ENCODE measurements around the gene TSPEAR. TPM values are rescaled to one million over a fixed set of nuclear protein-coding genes. Genes with fewer than 3 reads are reported as not detected.

TSPEAR gene
- total and polyA plus RNA-seq, 9 of the 15 experiments (the other 6 are each of a cell fraction or from before 2014, with no cell fraction given) = not detected

GRCh38 chr21:44512496-44513388 lies 198.6 kb downstream of the TSPEAR start:
- Histone ChIP-seq H3K4me1 (replicated peaks in 1 of 2; ENCODE audit: control insufficient read depth in 2 of 2, insufficient read depth in 2 of 2, low read length in 2 of 2) (peaks cover 0 to 24% of the 10 kb centered on the region in 2 experiments; a peak in 3 of 5 replicates), H3K27ac (ENCODE audit: extremely low read depth, low read depth, low read length) (no peak overlapping the region), H3K9ac (ENCODE audit: insufficient read depth in 1 of 2, low read depth in 2 of 2, low read length in 2 of 2) (no peak overlapping the region), H3K4me2 (ENCODE audit: insufficient read depth, low read length) (no peak overlapping the region), H4K20me1 (replicated peaks; ENCODE audit: control insufficient read depth, insufficient read depth, low read length) (peaks cover 15% of the 10 kb centered on the region; the same call in 1 of the 2 replicates), H3K9me3 (replicated peaks; ENCODE audit: control insufficient read depth, insufficient read depth, low read depth, low read length) (no peaks in the 10 kb centered on the region), H3K4me3 (no peak overlapping the region), H2AFZ (ENCODE audit: low read depth, low read length) (no peak overlapping the region), H3K36me3 (ENCODE audit: control insufficient read depth, insufficient read depth, low read length) (no peaks in the 10 kb centered on the region), H3K79me2 (ENCODE audit: control insufficient read depth, insufficient read depth, low read length) (no peaks in the 10 kb centered on the region), H3K9me1 (ENCODE audit: control insufficient read depth, insufficient read depth, low read length) (no peaks in the 10 kb centered on the region), H3K27me3 (ENCODE audit: control insufficient read depth in 2 of 2, insufficient read depth in 2 of 2, low read length in 2 of 2) (peaks cover 12 to 41% of the 10 kb centered on the region in 2 experiments)
- ChIA-PET CTCF (ENCODE audit: low intra/inter-chr PET ratio) (no interaction called here), POLR2A (interaction anchor here (0.6 kb wide), 1 partner anchor 113 kb away, joined by 3 read pairs; no protein-coding TSS in a partner anchor)
- no peak for TF ChIP-seq RHOXF2B (CRISPR knock-in tag; conservative IDR thresholded peaks at IDR 0.05)
- no peak for TF ChIP-seq CHD4 (IDR thresholded peaks at IDR 0.05; ENCODE audit: insufficient read depth, insufficient replicate concordance, low read depth, low read length, poor library complexity, severe bottlenecking)
- TF ChIP-seq NFRKB (IDR thresholded peaks at IDR 0.05; ENCODE audit: low read depth) = no peak
- TF ChIP-seq, protein P1, sequence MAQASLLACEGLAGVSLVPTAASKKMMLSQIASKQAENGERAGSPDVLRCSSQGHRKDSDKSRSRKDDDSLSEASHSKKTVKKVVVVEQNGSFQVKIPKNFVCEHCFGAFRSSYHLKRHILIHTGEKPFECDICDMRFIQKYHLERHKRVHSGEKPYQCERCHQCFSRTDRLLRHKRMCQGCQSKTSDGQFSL (CRISPR knock-in tag; IDR thresholded peaks at IDR 0.05) = no peak
- TF ChIP-seq, protein P1 (tag; IDR thresholded peaks at IDR 0.05) = no peak
- no peak for TF ChIP-seq ETV6 (IDR thresholded peaks at IDR 0.05; ENCODE audit: borderline replicate concordance in 1 of 2, low read depth in 2 of 2, low read length in 1 of 2)
- TF ChIP-seq ETV6 (CRISPR knock-in tag; IDR thresholded peaks at IDR 0.05; ENCODE audit: borderline replicate concordance) = no peak
- TF ChIP-seq GMEB1 (CRISPR knock-in tag; IDR thresholded peaks at IDR 0.05) = no peak
- TF ChIP-seq NEUROD1 (IDR thresholded peaks at IDR 0.05; ENCODE audit: borderline replicate concordance, low read depth, low read length, partially characterized antibody) = no peak
- ATAC-seq (no peak), DNase-seq (ENCODE audit: extremely low read depth in 1 of 4, low spot score in 3 of 4) (no peak), FAIRE-seq (no peak)
- no TSS peak for BruUV-seq (replicated peaks)
- 5% methylated on average over 19 of the region's 21 CpGs for whole genome bisulfite sequencing (ENCODE audit: insufficient coverage, low coverage, missing lambda C conversion rate)
- intact Hi-C loops (cut with micrococcal nuclease) (loop anchor here (10.0 kb wide), 1 partner anchor 412 kb away; the partner anchor contains the start of gene ITGB2), in situ Hi-C loops (cut with MboI) (no loop called here)
